TTC549 (cell line): Measurements from ENCODE around the gene PDE7B.

Experiments
- FAIRE-seq: peaks from 2 replicates; lab custom pipeline; 2012; peaks lifted over from hg19 to GRCh38; lab: Jason Lieb, UNC

The PDE7B gene

DNA sequence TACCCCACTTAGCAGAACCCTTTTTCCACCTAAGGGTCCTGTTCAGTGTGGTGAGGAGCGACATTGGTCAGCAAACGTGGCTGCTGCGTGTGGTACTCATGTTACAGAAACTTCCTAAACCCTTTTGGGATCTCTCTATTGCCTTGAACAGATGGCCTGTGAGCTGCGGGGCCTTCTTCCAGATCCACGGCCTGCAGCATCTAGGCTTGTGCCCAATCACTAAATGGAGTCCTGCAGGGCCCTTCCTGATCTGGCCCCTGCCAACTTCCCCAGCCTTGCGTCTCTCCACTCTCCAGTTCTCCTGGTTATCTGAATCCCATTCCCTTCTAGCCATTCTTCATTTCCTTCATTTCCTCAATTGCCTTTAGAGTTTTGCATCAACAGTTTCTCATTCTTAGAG, 85.6 kb downstream of the PDE7B start:
- no peak for FAIRE-seq

DNA sequence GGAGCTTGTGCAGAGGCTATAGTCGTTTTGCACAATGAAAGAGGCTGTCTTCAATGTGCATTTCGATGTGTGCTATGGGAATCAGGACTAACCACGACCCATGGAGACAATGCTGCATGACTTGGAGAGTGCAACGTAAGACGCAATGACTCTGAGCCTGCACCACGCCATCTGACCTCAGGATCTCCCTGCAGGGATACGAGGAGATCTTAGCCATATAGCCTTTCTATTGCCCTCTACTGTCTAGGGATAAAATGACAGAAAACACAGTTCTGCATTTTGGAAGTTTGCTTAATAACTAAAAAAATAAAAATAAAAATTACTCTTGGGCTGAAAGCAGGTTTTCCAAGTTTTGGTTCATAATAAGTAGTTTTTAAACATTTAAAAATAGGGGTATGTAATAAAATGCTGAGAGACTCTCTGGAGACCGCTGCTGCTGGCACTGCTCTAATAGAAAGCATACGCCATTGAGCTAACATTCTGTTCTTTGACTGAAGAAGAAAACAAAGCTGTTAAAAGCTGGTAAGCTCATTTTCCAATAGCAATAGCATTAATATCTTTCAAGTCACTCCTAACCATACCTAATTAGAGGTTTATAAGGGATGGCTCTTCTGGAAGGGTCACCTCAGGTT, 87.2 kb downstream of the PDE7B start:
- FAIRE-seq: no peak

DNA sequence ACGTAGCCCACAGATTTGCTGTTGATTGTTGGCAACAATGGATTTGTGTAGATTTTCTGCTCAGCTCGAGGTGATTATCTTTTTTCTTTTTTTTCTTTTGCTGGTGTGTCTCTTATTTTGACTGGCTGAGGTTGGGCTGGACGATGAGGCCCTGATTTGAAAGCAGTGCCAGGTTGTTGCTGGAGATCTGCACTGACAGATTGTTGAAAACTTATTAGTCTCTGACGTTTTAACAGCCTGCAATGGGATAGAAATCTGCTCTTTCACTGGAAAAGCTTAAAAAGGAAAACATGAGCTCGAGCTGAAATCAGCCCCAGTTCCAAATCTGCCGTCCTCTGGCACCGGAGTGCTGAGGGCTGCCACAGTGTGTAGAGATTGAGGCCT, 87.7 kb downstream of the PDE7B start:
- FAIRE-seq: no peak

DNA sequence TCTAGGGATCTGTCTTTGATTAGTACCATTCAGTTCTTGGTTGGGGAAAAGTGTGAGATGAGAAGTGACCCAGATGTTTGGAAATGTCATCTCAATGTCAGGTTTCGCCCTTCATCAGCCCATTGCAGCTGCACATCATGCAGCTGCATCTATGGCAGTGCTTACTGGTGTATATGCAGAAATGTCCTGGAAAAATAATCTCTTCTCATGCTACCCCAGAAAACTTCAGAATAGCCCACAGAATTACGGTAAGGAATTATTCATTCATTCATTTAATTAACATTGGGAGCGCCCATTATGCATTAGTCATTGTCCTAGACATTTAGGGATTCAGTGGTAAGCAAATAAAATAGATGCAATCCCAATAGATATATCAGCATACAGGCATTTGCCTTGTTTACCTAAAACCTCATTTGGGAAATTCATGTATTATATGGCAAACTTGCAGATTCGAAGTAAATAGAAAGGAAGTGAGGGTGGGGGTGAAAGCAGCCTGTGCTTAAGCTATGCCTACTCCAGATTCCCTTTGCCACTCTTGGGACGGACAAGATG, 89.2 kb downstream of the PDE7B start:
- no peak for FAIRE-seq

DNA sequence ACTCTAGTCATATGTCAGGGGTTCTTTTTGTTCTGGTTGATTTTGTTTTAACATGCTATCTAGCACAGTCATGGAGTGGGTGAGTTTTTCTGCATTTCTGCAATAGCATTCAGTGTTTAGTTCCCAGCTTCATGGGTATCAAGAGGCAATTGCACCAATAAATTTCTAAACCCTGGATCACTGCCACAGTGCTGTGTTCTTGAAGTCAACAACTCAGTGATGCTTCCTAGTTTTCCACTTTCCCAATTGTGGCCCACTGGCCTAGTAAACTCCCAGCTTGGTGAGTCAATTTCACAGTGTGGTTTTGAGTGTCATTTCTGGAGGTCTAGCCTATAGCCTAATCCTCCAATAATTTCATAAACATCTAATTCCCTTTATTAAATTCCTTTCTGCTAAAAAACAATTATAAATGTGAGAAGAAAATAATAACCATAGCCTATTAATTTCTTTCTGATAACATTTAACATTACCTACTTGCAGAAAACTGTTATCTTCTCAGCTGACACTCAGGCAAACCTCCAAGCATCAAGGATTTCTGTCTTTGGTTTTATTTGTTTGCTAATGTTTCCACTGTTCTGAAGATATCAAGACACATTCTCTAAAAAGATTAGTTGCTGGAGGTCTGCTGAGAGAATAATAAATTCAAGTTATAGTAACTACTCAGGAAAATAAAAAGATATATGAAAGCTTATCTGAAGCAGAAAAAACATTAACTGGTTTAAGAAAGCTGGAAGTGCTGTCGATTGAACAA, 89.9 kb downstream of the PDE7B start:
- no peak for FAIRE-seq

DNA sequence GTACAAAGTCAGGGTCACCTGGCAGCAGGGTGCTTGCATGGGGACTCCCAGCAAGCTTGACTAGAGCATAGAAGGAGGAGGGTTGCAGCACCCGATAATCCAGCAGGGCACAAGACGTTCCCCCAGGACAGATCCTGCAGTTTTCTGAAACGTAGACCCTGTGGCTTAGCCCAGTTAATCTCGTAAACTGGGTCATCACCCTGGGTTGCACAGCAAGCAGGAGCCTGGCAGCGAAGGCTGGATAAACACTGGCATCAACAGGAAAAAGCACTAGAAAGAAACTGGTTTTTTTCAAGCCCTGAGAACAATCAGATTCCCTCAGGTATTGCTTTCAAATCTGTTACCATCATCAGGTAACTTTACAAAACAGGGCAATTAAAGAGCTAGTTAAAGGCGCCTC, 92.6 kb downstream of the PDE7B start:
- no peak for FAIRE-seq

DNA sequence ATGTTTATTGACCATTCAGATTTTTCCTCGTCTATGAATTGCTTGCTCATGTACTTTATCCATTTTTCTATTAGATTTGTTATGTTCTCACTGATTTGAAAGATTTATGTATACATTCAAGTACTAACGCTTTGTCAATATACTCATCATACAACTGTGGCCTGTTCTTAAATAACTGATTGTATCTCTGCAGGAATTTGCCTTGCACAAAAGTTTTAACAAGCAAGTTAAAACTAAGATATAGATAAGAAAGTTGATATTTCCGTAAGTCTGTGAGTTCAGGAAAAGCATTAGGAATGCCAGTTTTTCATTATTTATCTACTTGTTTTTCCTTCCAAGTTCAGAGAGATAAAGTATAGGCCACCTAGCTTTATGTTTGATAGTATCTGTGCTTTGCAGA, 95.2 kb downstream of the PDE7B start:
- no peak for FAIRE-seq

DNA sequence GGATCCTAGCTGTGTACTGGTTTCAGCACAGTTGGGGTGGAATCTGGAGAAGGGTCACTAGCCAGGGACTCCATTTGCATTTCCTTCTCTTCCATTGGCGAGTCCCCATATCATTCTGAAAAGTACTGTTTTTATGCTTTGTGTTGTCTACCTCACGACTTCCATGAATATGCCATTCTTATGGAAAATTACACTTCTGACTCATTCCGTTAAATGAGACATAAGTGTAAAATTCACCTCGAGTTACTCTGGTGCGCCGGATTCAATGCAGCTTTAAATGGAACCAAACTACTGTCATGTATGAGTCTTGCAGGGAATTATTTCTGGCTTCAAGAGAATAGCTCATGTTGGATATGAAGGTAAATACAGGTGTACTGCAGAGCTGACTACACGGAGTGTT, 99.2 kb downstream of the PDE7B start:
- FAIRE-seq: no peak

DNA sequence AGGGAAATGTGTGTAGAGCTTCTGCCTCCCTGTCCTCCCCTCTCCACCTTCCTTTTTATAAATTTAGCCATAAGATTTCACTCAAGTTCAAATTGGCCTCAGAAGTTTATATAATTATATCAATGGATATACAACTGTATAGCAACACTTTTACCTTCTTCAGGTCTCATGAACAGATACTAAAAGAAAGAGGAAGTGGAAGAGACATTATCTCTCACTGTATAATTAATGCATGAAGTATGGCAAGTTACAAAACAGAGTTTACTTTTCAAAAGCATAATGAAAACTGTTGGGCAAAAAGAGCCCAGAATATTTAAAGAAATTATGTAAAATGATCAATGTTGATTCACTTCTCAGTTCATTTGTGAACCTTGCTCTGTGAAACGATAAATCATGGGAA, 99.7 kb downstream of the PDE7B start:
- no peak for FAIRE-seq

DNA sequence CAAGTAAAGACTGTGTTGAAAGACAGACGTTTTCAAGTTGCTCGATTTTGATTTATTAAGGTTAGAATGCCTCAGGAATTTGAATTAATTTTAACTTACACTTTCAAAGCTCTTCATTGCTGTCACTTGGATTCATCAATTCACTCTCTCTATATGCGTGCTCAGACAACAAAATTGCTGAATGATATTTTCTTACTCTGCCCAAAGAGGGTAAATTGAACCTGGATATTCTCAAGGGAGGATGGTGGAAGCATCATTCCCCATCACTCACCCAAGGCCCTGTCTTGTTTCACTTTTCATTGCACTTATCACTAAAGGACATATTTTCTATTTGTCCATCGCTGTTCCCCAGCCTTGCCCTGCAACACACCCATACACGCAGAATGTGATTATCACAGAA, 102.3 kb downstream of the PDE7B start:
- no peak for FAIRE-seq

DNA sequence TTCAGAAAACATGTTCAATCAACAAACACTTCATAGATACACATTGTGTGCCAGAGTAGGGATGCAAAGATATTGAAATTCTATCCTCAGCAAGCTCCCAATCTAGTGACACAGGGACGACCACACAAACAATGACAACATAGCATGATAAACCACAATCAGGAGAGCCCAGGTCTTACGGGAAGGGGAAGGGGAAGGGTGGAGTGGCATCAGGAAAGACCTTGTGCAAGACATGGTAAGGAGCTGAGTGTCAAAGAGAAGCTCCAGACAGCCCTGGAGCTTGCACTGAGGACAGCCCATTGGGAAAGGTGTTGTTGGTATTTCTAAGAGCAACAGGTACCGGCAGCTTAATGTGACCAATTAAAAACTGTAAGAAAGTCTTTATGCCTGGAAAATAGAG, 103.6 kb downstream of the PDE7B start:
- FAIRE-seq: no peak

DNA sequence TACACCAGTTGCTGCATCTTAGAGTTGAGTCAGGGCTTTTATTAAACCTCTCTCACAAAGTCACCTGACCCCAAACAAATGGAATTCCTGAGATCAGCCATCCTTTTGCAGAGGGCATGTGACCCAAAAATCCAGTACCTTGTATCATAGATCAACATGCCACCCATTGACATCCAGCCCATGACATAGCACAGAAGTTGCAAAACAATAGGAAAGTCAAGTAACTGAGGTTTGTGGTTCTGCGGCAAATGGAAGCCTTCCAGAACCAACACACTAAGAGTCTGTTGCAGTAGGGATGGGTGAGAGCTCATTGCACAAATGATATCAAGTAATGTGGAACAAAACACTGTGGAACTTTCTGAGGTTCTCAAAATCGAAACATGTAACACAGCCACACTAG, 111.2 kb downstream of the PDE7B start:
- FAIRE-seq: no peak

DNA sequence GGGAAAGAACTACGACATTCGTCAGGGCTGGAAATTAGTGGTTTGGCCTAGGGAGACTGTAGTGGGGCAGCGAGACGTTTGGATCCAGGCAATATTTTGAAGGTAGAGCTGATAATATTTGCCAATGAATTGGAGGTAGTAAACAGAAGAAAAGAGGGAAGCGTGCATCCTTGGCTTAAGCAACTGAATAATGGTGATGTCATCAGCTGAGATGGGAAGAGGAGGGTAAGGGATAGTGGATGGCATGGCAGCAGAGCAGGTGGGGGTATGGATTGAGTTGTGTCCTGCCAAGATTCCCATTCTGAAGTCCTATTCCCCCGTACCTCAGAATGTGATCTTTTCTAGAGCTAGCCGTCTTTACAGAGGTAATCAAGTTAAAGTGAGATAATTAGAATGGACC, 119.2 kb downstream of the PDE7B start:
- no peak for FAIRE-seq

DNA sequence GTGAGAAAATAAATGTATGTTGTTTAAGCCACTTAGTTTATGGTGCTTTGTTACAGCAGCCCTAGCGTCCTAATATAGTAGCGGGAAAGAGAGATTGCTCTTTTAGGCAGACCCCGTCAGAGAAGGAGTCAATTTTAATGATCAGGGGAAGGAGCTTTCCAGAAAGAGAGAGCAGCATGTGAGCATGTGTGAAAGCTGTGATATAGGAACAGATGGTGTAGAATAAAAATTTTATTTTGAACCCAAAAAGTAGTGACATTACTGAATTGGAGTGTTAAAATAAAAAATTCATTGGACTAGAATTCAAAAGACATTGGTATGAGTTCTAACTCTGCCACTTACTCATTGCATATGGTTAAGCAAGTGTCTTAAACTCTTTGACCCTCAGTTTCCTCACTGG, 119.8 kb downstream of the PDE7B start:
- FAIRE-seq: no peak

DNA sequence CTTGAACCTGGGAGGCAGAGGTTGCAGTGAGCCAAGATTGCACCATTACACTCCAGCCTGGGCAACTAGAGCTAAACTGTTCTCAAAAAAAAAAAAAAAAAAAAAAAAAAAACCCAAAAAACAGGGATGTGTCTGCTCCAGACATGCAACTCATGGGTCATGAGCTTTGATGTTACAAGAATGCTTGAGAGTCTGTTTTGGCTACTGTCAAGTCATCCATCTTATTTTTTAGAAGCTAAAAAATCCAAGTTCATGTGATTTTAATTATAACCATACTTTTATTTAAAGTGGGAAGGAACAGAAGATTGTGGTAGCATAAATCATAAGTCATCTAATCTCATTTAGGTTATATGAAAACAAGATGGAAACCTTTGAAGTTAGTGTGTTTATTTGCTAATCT, 120.6 kb downstream of the PDE7B start:
- no peak for FAIRE-seq

DNA sequence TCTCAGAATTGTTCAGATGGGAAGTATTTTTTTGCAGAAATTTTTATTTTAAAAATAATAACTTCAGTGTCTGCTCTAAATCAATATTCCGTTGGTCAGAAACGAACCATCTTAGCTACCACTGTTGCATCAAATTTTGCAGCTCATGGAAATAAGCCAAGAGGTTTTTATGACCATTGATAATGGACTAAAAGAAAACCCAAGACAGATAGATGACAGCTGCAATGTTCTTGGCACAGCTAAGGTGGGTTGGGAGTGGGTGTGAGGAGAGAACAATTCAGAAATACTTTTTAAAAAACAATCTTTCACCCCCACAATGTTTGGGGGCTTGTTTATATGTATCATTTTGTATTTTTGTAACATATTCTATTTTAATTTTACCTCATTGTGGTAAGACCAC, 121.1 kb downstream of the PDE7B start:
- no peak for FAIRE-seq

DNA sequence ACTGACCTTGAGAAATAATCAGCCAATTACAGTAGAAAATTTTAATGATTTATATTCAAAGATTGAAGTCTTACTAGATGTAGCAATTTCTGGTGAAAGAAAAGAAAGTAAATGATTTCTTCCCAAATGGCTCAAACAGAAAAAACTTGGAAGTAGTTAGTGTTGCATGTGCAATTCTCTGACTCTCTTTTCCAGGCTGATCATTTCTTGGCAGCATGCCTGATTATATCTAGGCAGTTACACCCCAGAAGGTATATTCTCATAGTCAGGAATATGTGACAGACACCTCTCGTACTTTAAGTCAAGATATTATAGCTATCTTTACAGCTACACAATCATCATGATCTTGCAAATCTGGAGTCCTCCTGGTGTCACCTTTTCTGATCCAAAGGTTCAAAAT, 122.9 kb downstream of the PDE7B start:
- FAIRE-seq: no peak

DNA sequence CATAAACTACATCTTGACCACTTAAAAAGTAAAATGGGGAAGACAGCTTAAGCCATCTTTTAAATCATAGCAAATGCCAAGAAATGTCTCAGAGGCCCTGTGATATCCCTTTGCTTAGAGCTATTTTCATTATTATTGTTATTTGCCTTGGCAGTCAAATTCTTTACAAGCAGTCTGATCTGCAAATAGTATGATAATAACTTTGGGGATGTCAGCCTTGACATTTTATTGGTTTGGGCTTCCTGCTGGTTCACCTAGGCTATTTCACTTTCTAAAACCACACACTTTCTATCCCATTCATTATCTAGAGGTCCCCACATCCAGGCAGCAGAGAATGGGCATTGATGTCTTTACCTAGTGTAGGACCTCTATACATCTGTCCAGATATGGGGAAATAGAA, 125.1 kb downstream of the PDE7B start:
- no peak for FAIRE-seq

DNA sequence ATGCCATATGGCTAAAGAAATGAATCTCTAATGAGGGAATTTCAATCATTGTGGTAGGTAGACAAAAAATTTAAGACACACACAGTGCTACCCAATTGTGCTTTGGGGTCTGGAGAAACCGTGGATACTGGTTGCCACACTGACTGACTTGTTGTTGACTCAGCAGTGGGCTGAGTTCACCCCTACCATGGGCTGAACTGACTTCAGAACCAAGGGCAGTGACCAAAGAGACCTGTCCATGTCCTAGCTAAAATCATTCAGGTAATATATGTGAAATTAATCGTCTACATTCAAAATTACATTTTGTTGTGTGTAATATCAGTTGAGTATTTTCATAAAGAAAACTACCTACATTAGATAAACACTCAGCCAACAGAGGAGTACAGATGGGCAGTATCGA, 131.6 kb downstream of the PDE7B start:
- FAIRE-seq: no peak

DNA sequence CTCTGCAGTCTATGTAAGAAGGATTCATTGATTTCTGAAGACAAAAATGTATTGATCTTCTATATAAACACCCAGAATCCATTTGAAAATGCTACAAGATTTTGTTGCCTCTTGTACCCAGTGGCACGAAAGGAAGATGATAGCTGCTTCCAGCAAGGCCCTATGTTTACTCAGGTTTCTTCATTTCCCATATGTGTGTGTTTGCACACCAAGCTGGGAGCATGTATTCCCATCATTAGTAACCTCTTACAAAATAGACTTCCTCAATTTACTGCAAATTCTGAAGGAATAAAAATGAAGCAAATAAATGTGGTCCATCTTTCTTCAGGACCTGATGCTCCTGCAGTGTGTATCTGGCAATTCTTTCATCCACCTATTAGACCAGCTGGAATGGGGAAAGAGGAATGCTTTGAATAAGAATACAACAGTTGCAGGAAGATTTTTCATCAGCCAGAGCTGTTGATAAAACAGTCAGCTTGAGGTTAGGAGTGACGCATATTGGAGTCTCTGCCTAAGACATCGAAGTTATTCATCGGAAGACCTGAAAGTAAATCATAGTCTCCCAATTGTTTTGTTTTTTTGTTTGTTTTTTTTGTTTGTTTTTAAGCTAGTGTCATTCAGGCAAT, 132.3 kb downstream of the PDE7B start:
- FAIRE-seq: no peak

DNA sequence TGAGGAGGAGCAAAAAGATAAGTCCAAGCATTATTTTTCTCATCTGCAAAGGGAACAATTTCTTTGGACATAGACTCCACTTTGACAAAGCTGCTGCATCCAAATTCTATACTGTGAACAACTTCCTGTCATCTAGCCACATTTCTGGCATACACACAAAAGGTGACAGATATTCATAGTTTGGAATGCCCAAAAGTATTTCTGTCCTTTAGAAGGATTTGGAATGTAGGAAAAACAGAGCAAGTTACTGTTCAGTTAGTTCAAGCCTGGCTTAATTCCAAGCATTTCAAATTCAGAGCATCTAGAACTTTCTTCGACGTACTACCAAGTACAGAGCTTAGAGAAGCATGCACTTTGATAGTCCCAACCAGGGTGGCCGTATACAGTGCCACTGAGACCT, 134.0 kb downstream of the PDE7B start:
- no peak for FAIRE-seq

DNA sequence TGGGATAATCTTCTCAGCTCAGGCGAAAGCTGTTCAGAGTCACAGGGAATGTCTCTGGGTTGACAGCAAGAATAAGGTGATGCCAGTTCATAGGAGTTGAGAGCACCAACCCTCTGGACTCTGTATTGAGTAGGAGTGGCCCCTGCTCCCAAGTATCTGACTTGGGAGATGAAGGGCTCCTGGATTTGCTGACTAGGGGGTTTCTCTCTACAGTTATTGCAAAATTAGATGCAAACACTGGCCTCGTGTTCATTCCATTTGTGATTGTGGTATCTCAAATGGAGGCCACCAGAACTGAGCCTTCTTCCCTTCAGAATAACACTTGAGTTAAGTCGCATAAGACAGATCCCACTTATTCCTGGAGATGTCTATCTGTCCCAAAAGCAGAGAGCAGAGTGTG, 135.7 kb downstream of the PDE7B start:
- no peak for FAIRE-seq

DNA sequence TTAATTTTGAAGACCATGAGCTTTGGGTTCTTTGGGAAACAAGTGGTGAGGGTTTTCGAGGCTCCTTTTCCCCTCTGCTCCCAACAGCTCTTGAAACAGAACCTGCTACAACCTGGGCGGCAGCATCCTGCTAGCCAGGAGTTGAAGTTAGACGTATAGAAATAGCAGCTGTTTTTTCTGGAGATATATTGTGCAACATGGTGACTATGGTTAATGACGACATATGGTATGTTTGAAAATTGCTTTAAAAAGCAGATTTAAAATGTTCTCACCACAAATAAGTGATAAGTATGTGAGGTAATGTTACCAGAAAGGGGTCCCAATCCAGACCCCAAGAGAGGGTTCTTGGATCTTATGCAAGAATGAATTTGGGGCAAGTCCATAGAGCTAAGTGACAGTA, 138.9 kb downstream of the PDE7B start:
- FAIRE-seq: no peak
